Liver (tissue), 3 donors: Measurements from ENCODE around the gene CDK11B.
A peak's percentile ranks its signal among the peaks of the same experiment; 100 is the strongest.

Source experiments
- CTCF ChIP-seq: fragments of 150-350 bp; IDR thresholded peaks from 2 replicates; pipeline ENCODE4 v1.5.1; 2017; ENCODE audit warnings: improper control_type of control experiment, low read depth, low read length; ENCODE audit not compliant: missing input control
- EGR1 ChIP-seq, 2 donors: IDR thresholded peaks; 2 replicates each; pipeline ENCODE4 v1.6.1; 2016 to 2018; ENCODE audit warnings: antibody characterized with exemption in 2 of 2, low read depth in 2 of 2
- FOXA1 ChIP-seq: IDR thresholded peaks from 2 replicates; pipeline ENCODE4 v1.6.1; 2016; ENCODE audit warnings: antibody characterized with exemption
- RAD21 ChIP-seq, 2 donors: IDR thresholded peaks; 2 replicates each; pipeline ENCODE4 v1.6.1; 2016; ENCODE audit warnings: antibody characterized with exemption in 2 of 2, mild to moderate bottlenecking in 2 of 2
- REST ChIP-seq: IDR thresholded peaks from 2 replicates; pipeline ENCODE4 v1.6.1; 2016; ENCODE audit warnings: antibody characterized with exemption, mild to moderate bottlenecking
- ZBTB33 ChIP-seq: IDR thresholded peaks from 2 replicates; pipeline ENCODE4 v1.6.1; 2016; ENCODE audit warnings: antibody characterized with exemption
- donor health status: healthy.
- donor health status: healthy.

- TF ChIP-seq ZBTB33 (no peak), FOXA1 (no peak), CTCF (peak; percentile 9), EGR1 (IDR thresholded peaks at IDR 0.05; ENCODE audit: low read depth in 2 of 2) (no peak), REST (no peak), RAD21 (IDR thresholded peaks at IDR 0.05) (peak in 1 of 2 donors; percentile 25)
Measured at GRCh38 chr1:1665815-1666251, 7.0 kb upstream of the CDK11B start.
